ENCODE data around the gene GTF2A2.

Gene GTF2A2

DNA sequence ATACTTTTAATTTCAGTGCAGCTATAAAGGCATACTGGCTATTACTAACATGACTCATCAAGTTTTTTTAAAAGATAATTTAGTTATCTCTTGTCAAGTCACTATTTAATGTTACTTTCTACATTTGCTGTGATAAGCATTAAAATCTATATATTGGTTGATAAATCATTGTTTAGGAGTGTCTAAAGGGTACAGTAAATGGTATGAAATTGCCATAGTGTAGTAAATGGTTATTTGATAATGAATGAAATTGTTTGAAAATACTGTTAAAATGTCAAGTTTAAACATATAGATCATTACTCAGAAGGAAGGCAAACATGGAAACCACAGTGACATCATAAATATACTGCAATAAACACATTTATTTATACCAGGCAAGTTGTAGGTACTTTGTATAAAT, 45.0 kb upstream of the GTF2A2 start (continued):
- TF ChIP-seq HOXA7 (CRISPR knock-in tag; IDR thresholded peaks at IDR 0.05; ENCODE audit: borderline replicate concordance) (no peak), ZNF394 (tag by site-specific recombination; IDR thresholded peaks at IDR 0.05; ENCODE audit: borderline replicate concordance) (0 out of 2 replicates have a peak, but pooled peaks have one; percentile 11), ZNF585B (tag by site-specific recombination; IDR thresholded peaks at IDR 0.05) (no peak), SALL2 (tag by site-specific recombination; IDR thresholded peaks at IDR 0.05; ENCODE audit: borderline replicate concordance) (no peak), GLI2 (tag by site-specific recombination; IDR thresholded peaks at IDR 0.05; ENCODE audit: borderline replicate concordance, low read depth) (peak; percentile 47; the same call in 1 of the 2 replicates), MYNN (tag by site-specific recombination; IDR thresholded peaks at IDR 0.05; ENCODE audit: borderline replicate concordance) (no peak), ZNF629 (tag by site-specific recombination; IDR thresholded peaks at IDR 0.05) (peak; percentile 55; the same call in 1 of the 2 replicates), ZNF776 (tag by site-specific recombination; IDR thresholded peaks at IDR 0.05; ENCODE audit: borderline replicate concordance) (no peak), ZNF169 (tag by site-specific recombination; IDR thresholded peaks at IDR 0.05) (no peak), WT1 (tag by site-specific recombination; IDR thresholded peaks at IDR 0.05) (0 out of 2 replicates have a peak, but pooled peaks have one; percentile 11), ZBTB20 (tag by site-specific recombination; IDR thresholded peaks at IDR 0.05) (no peak), TCF7L2 (IDR thresholded peaks at IDR 0.05; ENCODE audit: borderline replicate concordance, low read depth, low read length) (no peak), ZXDB (tag by site-specific recombination; IDR thresholded peaks at IDR 0.05) (peak; percentile 31; the same call in 1 of the 2 replicates), FEZF1 (tag by site-specific recombination; IDR thresholded peaks at IDR 0.05) (peak; percentile 79), ZBTB7A (tag by site-specific recombination; IDR thresholded peaks at IDR 0.05; ENCODE audit: low read depth) (no peak), ZSCAN30 (tag by site-specific recombination; IDR thresholded peaks at IDR 0.05) (no peak), ZNF747 (tag by site-specific recombination; IDR thresholded peaks at IDR 0.05) (no peak), ZNF701 (tag by site-specific recombination; IDR thresholded peaks at IDR 0.05) (no peak), ZNF664 (tag by site-specific recombination; IDR thresholded peaks at IDR 0.05) (no peak), ZNF19 (tag by site-specific recombination; IDR thresholded peaks at IDR 0.05; ENCODE audit: low read depth) (no peak), ZNF843 (tag by site-specific recombination; IDR thresholded peaks at IDR 0.05) (peak; percentile 90), ZNF366 (tag by site-specific recombination; conservative IDR thresholded peaks at IDR 0.05) (peak; percentile 70), OSR2 (tag by site-specific recombination; IDR thresholded peaks at IDR 0.05) (peak; percentile 32; the same call in 1 of the 2 replicates)
- TF ChIP-seq, protein P1, sequence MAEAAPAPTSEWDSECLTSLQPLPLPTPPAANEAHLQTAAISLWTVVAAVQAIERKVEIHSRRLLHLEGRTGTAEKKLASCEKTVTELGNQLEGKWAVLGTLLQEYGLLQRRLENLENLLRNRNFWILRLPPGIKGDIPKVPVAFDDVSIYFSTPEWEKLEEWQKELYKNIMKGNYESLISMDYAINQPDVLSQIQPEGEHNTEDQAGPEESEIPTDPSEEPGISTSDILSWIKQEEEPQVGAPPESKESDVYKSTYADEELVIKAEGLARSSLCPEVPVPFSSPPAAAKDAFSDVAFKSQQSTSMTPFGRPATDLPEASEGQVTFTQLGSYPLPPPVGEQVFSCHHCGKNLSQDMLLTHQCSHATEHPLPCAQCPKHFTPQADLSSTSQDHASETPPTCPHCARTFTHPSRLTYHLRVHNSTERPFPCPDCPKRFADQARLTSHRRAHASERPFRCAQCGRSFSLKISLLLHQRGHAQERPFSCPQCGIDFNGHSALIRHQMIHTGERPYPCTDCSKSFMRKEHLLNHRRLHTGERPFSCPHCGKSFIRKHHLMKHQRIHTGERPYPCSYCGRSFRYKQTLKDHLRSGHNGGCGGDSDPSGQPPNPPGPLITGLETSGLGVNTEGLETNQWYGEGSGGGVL (tag by site-specific recombination; IDR thresholded peaks at IDR 0.05), result no peak
- TF ChIP-seq, protein P2, sequence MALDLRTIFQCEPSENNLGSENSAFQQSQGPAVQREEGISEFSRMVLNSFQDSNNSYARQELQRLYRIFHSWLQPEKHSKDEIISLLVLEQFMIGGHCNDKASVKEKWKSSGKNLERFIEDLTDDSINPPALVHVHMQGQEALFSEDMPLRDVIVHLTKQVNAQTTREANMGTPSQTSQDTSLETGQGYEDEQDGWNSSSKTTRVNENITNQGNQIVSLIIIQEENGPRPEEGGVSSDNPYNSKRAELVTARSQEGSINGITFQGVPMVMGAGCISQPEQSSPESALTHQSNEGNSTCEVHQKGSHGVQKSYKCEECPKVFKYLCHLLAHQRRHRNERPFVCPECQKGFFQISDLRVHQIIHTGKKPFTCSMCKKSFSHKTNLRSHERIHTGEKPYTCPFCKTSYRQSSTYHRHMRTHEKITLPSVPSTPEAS (tag by site-specific recombination; IDR thresholded peaks at IDR 0.05), result no peak
- TF ChIP-seq, protein P3, sequence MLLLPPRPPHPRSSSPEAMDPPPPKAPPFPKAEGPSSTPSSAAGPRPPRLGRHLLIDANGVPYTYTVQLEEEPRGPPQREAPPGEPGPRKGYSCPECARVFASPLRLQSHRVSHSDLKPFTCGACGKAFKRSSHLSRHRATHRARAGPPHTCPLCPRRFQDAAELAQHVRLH (tag by site-specific recombination; IDR thresholded peaks at IDR 0.05), result peak; percentile 65; the same call in 1 of the 2 replicates
- TF ChIP-seq, protein P4, sequence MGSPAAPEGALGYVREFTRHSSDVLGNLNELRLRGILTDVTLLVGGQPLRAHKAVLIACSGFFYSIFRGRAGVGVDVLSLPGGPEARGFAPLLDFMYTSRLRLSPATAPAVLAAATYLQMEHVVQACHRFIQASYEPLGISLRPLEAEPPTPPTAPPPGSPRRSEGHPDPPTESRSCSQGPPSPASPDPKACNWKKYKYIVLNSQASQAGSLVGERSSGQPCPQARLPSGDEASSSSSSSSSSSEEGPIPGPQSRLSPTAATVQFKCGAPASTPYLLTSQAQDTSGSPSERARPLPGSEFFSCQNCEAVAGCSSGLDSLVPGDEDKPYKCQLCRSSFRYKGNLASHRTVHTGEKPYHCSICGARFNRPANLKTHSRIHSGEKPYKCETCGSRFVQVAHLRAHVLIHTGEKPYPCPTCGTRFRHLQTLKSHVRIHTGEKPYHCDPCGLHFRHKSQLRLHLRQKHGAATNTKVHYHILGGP (tag by site-specific recombination; IDR thresholded peaks at IDR 0.05), result peak; percentile 61; the same call in 1 of the 2 replicates
- TF ChIP-seq, protein P5, sequence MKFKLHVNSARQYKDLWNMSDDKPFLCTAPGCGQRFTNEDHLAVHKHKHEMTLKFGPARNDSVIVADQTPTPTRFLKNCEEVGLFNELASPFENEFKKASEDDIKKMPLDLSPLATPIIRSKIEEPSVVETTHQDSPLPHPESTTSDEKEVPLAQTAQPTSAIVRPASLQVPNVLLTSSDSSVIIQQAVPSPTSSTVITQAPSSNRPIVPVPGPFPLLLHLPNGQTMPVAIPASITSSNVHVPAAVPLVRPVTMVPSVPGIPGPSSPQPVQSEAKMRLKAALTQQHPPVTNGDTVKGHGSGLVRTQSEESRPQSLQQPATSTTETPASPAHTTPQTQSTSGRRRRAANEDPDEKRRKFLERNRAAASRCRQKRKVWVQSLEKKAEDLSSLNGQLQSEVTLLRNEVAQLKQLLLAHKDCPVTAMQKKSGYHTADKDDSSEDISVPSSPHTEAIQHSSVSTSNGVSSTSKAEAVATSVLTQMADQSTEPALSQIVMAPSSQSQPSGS (tag by site-specific recombination; IDR thresholded peaks at IDR 0.05; ENCODE audit: low read depth), result peak; percentile 87
